ENCODE data around the gene BMAL1. TPM values are rescaled to one million over a fixed set of nuclear protein-coding genes. Genes with fewer than 3 reads are reported as not detected.

BMAL1 gene
- total and polyA plus RNA-seq, 8 donors, result 7.1 to 132 (median 16.4) TPM

- no peaks in the 10 kb centered on the region for H3K9me3 ChIP-seq
- no peaks in the 10 kb centered on the region for H3K27me3 ChIP-seq
- no peak for DNase-seq
- H3K4me1 ChIP-seq, result peaks cover 0 to 28% (median 14%) of the 10 kb centered on the region in 4 donors
- WGBS, 5 donors, result 93 to 97% (median 95%) methylated on average over 6 of the region's 6 CpGs
- TF ChIP-seq POLR2A (IDR thresholded peaks at IDR 0.05) (no peak), CTCF (IDR thresholded peaks at IDR 0.05) (no peak), POLR2AphosphoS5 (IDR thresholded peaks at IDR 0.05) (no peak), EP300 (IDR thresholded peaks at IDR 0.05) (no peak)
- H3K4me3 ChIP-seq, result no peak overlapping the region
- peaks cover 4 to 19% (median 12%) of the 10 kb centered on the region in 4 donors for H3K36me3 ChIP-seq
- no peak overlapping the region for H3K27ac ChIP-seq
- intact Hi-C loops (cut with DNase I; ENCODE audit: low total_unique reads), result no loop called here
Observed at GRCh38 chr11:13421561-13421960, 144.0 kb downstream of the BMAL1 start.

- peaks cover 0 to 11% (median 6%) of the 10 kb centered on the region in 4 donors for H3K9me3 ChIP-seq
- DNase-seq, result no peak
- WGBS, 5 donors, result 48 to 65% (median 61%) methylated on average over 6 of the region's 6 CpGs
- intact Hi-C loops (cut with DNase I; ENCODE audit: low total_unique reads), result no loop called here
- H3K36me3 ChIP-seq, result peaks cover 0 to 13% (median 4%) of the 10 kb centered on the region in 4 donors
- no peak overlapping the region for H3K27ac ChIP-seq
- no peaks in the 10 kb centered on the region for H3K27me3 ChIP-seq
- TF ChIP-seq POLR2A (IDR thresholded peaks at IDR 0.05) (no peak), CTCF (IDR thresholded peaks at IDR 0.05) (no peak), POLR2AphosphoS5 (IDR thresholded peaks at IDR 0.05) (no peak), EP300 (IDR thresholded peaks at IDR 0.05) (no peak)
- no peak overlapping the region for H3K4me3 ChIP-seq
- H3K4me1 ChIP-seq, result peaks cover 0 to 28% (median 14%) of the 10 kb centered on the region in 4 donors
Observed at GRCh38 chr11:13423372-13423771, 145.8 kb downstream of the BMAL1 start.

- DNase-seq, result no peak
- Histone ChIP-seq H3K4me3 (no peak overlapping the region), H3K27me3 (no peaks in the 10 kb centered on the region), H3K36me3 (no peaks in the 10 kb centered on the region), H3K27ac (no peak overlapping the region), H3K4me1 (peaks cover 0 to 28% (median 14%) of the 10 kb centered on the region in 4 donors), H3K9me3 (peaks cover 0 to 12% (median 8%) of the 10 kb centered on the region in 4 donors)
- intact Hi-C loops (cut with DNase I; ENCODE audit: low total_unique reads), result no loop called here
- TF ChIP-seq CTCF (IDR thresholded peaks at IDR 0.05) (no peak), POLR2AphosphoS5 (IDR thresholded peaks at IDR 0.05) (no peak), EP300 (IDR thresholded peaks at IDR 0.05) (no peak), POLR2A (IDR thresholded peaks at IDR 0.05) (no peak)
Observed at GRCh38 chr11:13427440-13427839, 149.8 kb downstream of the BMAL1 start.

- Histone ChIP-seq H3K36me3 (no peaks in the 10 kb centered on the region), H3K4me1 (peaks cover 0 to 10% (median 7%) of the 10 kb centered on the region in 4 donors), H3K27ac (no peak overlapping the region), H3K27me3 (no peaks in the 10 kb centered on the region), H3K9me3 (peaks cover 0 to 12% (median 8%) of the 10 kb centered on the region in 4 donors), H3K4me3 (no peak overlapping the region)
- no peak for TF ChIP-seq POLR2AphosphoS5 (IDR thresholded peaks at IDR 0.05)
- no peak for TF ChIP-seq EP300 (IDR thresholded peaks at IDR 0.05)
- no peak for TF ChIP-seq CTCF (IDR thresholded peaks at IDR 0.05)
- TF ChIP-seq POLR2A (IDR thresholded peaks at IDR 0.05), result no peak
- intact Hi-C loops (cut with DNase I; ENCODE audit: low total_unique reads), result no loop called here
- 0 to 100% (median 96%) methylated on average over 1 of the region's 1 CpG for WGBS, 5 donors
- no peak for DNase-seq
Observed at GRCh38 chr11:13429288-13429687, 151.7 kb downstream of the BMAL1 start.

Measured in stomach (tissue), 9 donors.